ENCODE data around the gene LIPH. TPM values are rescaled to one million over a fixed set of nuclear protein-coding genes. Genes with fewer than 3 reads are reported as not detected.

LIPH gene
- total and polyA plus RNA-seq, 2 of the 8 experiments (the other 6 are each of a cell fraction or from before 2014, with no cell fraction given): 0.08 TPM; not detected in 1

- TF ChIP-seq CHD7 (IDR thresholded peaks at IDR 0.05; ENCODE audit: insufficient replicate concordance, low read length): no peak
These were observed 40.7 kb downstream of the LIPH start (continued) for GRCh38 chr3:185511711-185512110.

Data from H1 (cell line).